Right ventricle myocardium superior (tissue), 1 donor: ENCODE results near the gene SCAMP3. TPM values are rescaled to one million over a fixed set of nuclear protein-coding genes. Genes with fewer than 3 reads are reported as not detected.

Source experiments
- ATAC-seq: fragments of 200-7000 bp; cut with Tn5 transposase; one replicate; pipeline ENCODE4 v1.9.1; 2020; ENCODE audit warnings: mild to moderate bottlenecking; ENCODE audit not compliant: poor library complexity
- DNase-seq: peaks from one replicate; pipeline ENCODE4 v3.0.0-alpha.2; 2020
- intact Hi-C: fragments of 100-400 bp; cut with DNase I; formaldehyde crosslinking; loops from one replicate; pipeline ENCODE4 v1.11.2; 2022
- total RNA-seq: library from RNA; stranded (reverse); fragmentation: NEBNext Ultra II Directional; extraction: Animal tissue kit (Norgen Biotek cat#: 25700); gene quantifications from one replicate; pipeline ENCODE4 v1.2.1, GENCODE V29; 2021
- donor health status: DM: no; HTN: yes; CAD: no; lungs with severe emphysema.

Gene SCAMP3
- total RNA-seq, 1 donor from 2014 or later = 56.8 TPM

GRCh38 chr1:155287987-155288543 lies 25.9 kb upstream of the SCAMP3 start:
- intact Hi-C loops = no loop called here
- ATAC-seq (no peak), DNase-seq (no peak)

DNA sequence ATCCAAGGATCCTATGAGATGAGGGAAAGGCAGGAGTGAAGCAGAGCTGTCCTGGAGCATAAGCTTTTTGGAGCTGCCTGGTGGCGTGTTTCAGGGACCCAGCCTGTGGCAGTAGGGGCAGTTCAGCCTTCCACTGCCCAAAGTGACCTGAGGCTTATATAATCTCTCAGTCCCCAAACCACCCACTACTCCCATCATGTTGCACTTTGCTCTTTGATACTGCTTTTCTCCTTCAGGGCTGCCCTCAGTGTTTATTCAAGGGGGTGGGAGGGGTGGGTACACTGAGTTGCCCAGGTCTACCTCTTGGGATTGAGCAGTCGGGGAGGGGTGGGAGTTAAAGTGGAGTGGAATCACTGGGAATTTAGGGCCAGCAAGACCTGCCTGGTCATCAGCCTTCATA lies 24.4 kb upstream of the SCAMP3 start:
- intact Hi-C loops = no loop called here
- no peak for ATAC-seq
- DNase-seq = no peak

- DNase-seq (no peak), ATAC-seq (no peak)
- intact Hi-C loops = no loop called here
These were observed 23.5 kb upstream of the SCAMP3 start for GRCh38 chr1:155285631-155286044.

DNA sequence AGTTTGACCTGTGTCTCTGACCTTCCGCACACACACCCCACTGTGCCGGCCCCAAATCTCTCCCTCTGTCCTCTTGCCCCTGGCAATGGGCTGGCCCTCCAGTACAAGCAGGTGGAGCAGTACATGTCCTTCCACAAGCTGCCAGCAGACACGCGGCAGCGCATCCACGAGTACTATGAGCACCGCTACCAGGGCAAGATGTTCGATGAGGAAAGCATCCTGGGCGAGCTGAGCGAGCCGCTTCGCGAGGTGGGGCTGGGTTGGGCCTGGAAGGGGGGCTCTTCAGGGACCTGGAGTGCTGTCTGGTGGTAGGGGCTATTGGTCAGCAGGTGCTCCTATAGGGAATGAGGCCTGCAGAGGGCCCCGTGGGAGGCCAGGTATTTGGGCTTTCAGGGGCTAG lies 22.9 kb upstream of the SCAMP3 start:
- DNase-seq (no peak), ATAC-seq (no peak)
- intact Hi-C loops = no loop called here

GRCh38 chr1:155284476-155284875 lies 22.3 kb upstream of the SCAMP3 start:
- ATAC-seq = no peak
- intact Hi-C loops = no loop called here

DNA sequence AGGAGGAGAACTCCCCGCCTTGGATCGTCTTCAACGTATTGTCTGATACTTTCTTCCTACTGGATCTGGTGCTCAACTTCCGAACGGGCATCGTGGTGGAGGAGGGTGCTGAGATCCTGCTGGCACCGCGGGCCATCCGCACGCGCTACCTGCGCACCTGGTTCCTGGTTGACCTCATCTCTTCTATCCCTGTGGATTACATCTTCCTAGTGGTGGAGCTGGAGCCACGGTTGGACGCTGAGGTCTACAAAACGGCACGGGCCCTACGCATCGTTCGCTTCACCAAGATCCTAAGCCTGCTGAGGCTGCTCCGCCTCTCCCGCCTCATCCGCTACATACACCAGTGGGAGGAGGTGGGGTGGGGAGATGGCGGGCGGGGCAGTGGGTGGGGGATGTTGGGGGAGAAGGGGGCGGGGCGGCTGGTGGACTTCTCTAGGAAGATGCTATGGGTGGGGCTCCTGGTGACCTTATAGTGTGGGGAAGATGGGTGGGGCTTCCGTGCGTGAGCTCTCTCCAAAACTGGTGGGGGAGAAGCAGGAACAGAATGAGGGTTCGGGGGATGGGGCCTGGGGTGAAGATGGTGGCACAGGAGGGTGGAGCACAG lies 20.4 kb upstream of the SCAMP3 start:
- intact Hi-C loops = no loop called here
- ATAC-seq = no peak
- no peak for DNase-seq

More at GRCh38 chr1:155284476-155284875, 22.3 kb upstream of the SCAMP3 start:
- no peak for DNase-seq

- DNase-seq = no peak
- intact Hi-C loops = loop anchor here (5.0 kb wide), 1 partner anchor 43 kb away; the partner anchor contains the start of gene RUSC1
- no peak for ATAC-seq
These were observed 17.1 kb upstream of the SCAMP3 start for GRCh38 chr1:155279268-155279667.

DNA sequence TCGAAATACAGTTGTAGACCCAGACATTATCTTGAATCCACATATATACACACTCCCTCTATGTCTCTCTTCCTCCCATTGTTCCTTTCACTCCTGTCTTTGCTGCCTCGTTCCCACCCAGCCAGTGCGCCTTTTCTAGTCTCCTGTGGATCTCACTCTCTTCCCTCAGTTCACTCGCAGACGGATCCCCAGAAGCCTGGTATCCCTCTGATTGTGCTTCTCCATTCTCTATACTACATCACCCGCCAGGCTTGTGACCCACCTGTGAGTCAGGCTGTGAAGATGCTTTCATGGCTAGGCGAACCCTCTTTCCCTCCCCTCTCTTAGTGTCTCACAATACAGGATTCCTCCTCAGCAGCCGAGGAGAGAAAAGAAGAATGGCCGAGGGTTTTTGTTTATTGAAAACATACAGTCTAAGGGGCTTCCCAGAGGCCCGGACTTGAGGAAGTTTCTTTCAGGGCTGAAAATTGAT lies 16.6 kb upstream of the SCAMP3 start:
- intact Hi-C loops = loop anchor here (5.0 kb wide), 1 partner anchor 44 kb away; the partner anchor contains the start of gene RUSC1
- ATAC-seq = no peak

GRCh38 chr1:155277902-155278688 lies 15.9 kb upstream of the SCAMP3 start:
- intact Hi-C loops = loop anchor here (5.0 kb wide), 1 partner anchor 44 kb away; the partner anchor contains the start of gene RUSC1
- DNase-seq (peak; percentile 69), ATAC-seq (peak; percentile 5)

More for the DNA sequence above, 16.6 kb upstream of the SCAMP3 start:
- DNase-seq = no peak

DNA sequence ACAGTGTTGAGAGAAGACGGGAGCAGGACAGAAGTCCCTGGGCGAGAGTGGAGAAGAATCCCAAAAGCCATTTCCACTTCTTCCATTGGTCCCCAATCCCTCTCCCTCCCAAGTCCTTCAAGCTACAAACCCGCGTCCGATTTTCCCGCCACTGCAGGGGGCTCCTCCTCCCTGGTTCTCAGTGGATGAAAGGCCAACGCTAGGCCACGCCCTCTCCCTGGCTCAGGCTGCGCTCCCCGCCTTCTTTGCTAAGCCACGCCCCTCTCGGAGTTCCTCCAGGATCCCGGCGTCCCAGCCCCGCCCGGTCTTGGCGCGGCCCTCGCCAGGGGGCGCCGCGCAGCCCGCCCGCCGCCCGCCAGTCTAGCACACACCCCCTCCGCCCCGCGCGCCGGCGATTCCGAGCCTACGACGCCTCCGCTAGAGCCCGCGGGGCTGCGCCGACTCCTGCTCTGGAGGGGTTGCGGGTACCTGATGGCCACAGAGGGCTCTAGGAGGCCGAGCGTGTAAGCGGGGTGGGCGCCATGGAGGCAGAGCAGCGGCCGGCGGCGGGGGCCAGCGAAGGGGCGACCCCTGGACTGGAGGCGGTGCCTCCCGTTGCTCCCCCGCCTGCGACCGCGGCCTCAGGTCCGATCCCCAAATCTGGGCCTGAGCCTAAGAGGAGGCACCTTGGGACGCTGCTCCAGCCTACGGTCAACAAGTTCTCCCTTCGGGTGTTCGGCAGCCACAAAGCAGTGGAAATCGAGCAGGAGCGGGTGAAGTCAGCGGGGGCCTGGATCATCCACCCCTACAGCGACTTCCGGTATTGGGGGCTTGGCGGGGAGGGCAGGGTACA lies 15.1 kb upstream of the SCAMP3 start, which contains the start of gene HCN3:
Gene HCN3 (plus strand): TSS at position 394 of the 832 bp plus-strand sequence. CDS start 128 bp downstream, at position 522.
- intact Hi-C loops = loop anchor here (5.0 kb wide), 1 partner anchor 45 kb away; the partner anchor contains the start of gene RUSC1
- peak; percentile 88 for ATAC-seq
- peak; percentile 99 for DNase-seq

GRCh38 chr1:155273343-155274245 lies 11.4 kb upstream of the SCAMP3 start, which contains the start of gene CLK2:
Gene CLK2 (minus strand): TSS chr1:155273504. CDS start chr1:155270977, 2,527 bp downstream.
- intact Hi-C loops = no loop called here
- DNase-seq (peak; percentile 98), ATAC-seq (peak; percentile 92)

DNA sequence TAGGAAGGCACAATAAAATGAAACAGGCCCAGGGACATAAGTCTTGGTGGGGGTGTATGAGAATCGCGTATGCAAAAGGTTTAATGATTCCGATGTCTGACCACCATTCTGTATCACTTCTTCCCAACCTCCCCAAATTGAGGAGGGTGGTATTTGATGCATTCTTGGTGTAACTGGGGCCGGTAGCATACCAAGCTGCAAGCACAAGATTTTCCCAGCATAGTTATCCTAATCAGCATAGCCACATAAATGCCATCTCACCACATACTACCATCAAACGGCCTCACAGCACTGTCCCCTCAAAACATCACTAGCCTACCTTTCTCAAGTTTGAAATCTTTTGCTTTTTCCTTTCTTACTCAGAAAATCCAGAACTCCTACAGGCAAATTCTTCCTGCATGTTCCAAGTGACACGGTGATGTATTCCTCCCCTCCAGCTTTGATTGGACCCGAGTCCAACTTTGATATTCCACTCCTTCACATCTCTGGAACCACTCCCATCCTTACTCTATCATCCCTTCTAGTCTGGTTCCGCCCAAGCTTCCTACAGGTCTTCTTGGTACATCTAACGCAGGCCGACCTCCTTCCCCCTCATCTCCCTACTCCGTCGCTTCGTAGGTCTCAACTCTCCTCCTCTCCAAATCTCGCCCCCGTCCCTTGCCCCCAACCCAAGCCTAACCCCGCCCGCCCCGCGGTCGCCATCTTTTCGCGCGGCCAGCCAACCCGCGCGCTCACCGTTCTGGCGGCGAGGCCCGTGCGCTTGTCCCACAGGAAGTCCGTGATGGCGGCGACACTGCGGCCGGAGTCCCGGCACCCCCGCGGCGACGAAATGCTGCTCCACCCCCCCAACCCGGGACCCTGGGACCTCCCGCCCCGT lies 10.5 kb upstream of the SCAMP3 start:
- intact Hi-C loops = no loop called here
- ATAC-seq (peak; percentile 41), DNase-seq (no peak)

GRCh38 chr1:155269381-155269780 lies 7.2 kb upstream of the SCAMP3 start:
- intact Hi-C loops = no loop called here
- no peak for ATAC-seq
- DNase-seq = no peak

DNA sequence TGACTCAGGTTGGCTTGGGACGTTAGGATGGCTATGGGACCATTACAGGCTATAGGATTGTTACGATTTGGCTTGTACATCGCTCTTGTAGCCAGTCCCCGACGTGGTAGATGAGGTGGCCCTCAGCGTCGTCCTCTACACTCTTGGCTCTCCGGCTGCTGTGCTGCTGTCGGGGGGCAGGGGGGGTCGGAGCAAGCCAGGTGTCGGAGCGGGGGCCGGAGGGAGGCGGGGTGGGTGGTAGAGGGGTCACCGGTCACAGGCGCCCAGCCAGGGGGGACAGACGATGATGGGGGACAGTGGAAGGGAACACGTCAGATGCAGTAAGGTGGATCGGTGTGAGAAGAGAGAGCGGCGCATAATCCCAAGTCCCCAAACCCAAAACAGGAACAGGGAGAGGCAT lies 6.5 kb upstream of the SCAMP3 start:
- DNase-seq (no peak), ATAC-seq (no peak)
- intact Hi-C loops = no loop called here

DNA sequence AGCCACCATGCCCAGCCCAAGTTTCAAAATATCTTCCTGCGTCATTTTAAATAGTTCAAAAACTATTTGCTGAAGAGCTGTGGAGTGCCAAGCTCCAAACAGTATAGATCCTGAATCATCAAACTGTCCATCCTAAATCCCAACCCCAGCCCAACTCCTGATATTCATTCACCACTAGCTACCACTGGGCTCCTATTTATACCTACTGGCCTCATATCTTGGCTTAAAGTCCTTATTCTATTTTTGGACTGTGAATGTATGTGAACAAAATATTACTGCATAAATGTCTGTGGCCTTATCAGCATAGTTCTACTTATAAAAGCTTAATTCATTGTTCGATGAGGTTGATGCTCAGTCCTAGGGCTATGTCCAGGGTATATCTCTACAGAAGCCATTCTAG lies 5.2 kb upstream of the SCAMP3 start:
- no peak for DNase-seq
- intact Hi-C loops = no loop called here
- ATAC-seq = peak; percentile 21

DNA sequence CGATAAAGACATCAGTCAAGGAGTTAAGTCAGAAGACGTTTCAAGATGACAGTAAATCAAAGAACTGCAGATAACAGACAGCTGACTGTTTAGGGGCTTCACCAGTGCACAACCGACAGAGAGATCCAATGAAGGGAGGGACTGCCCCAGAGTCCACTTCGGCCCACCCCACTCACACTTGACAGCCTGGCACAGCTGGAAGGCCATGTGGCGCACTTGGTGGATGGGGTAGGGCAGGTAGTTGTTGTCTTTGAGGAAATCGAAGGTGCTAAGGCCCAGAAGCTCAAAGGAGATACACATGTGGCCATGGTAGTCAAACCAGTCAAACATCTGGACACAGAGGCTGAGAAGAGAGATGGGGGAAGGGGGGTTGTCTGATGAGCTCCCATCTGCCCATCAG lies 4.4 kb upstream of the SCAMP3 start:
- DNase-seq = no peak
- no peak for ATAC-seq
- intact Hi-C loops = no loop called here

DNA sequence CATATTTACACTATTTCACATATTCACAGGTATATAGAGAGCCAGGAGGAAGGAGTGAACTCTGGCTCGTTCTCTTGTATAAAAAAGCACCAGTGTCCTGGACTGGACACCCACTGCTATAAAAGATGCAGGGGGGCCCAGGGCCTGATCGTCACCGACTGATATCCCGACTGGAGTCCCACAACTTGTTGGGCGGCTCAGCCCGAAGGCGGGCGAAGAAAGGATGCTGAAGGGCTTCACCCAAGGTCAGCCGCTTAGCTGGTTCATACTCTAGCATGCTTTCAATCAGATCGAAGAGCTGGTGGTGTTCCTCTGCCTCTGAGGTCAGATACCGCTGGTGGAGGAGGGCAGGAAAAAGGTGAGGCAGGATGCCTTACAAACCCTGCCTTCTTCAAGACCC lies 907 bp upstream of the SCAMP3 start:
- intact Hi-C loops = no loop called here
- no peak for DNase-seq
- ATAC-seq = no peak
